Measurements from ENCODE around the gene FAHD2A. TPM values are rescaled to one million over a fixed set of nuclear protein-coding genes. Genes with fewer than 3 reads are reported as not detected.
"Not testable (repeated sequence)": the region's sequence is repeated elsewhere in the genome, so short reads cannot be mapped to it uniquely, and the experiment has no call there.

FAHD2A gene
- total RNA-seq, 2 experiments from 2014 or later: 40.8 to 44.0 TPM

- H3K4me1 Mint-ChIP-seq (ENCODE audit: low read depth); H3K9me3 Mint-ChIP-seq; H3K27me3 Mint-ChIP-seq; DNase-seq; ATAC-seq; H3K27ac Mint-ChIP-seq; CTCF ChIA-PET; intact Hi-C loops (cut with micrococcal nuclease); H3K4me3 Mint-ChIP-seq; POLR2A ChIA-PET; H3K36me3 Mint-ChIP-seq (ENCODE audit: low read depth): not testable (repeated sequence)
Observed at GRCh38 chr2:95442474-95443099, 40.1 kb downstream of the FAHD2A start.

GRCh38 chr2:95445317-95445716 is 42.8 kb downstream of the FAHD2A start:
- DNase-seq; intact Hi-C loops (cut with micrococcal nuclease); H3K36me3 Mint-ChIP-seq (ENCODE audit: low read depth); POLR2A ChIA-PET; H3K9me3 Mint-ChIP-seq; H3K27ac Mint-ChIP-seq; H3K27me3 Mint-ChIP-seq; ATAC-seq; H3K4me3 Mint-ChIP-seq; H3K4me1 Mint-ChIP-seq (ENCODE audit: low read depth); CTCF ChIA-PET: not testable (repeated sequence)

- H3K9me3 Mint-ChIP-seq; H3K27ac Mint-ChIP-seq; H3K4me3 Mint-ChIP-seq; ATAC-seq; intact Hi-C loops (cut with micrococcal nuclease); CTCF ChIA-PET; POLR2A ChIA-PET; H3K4me1 Mint-ChIP-seq (ENCODE audit: low read depth); H3K36me3 Mint-ChIP-seq (ENCODE audit: low read depth); DNase-seq; H3K27me3 Mint-ChIP-seq: not testable (repeated sequence)
Observed at GRCh38 chr2:95463292-95463691, 60.8 kb downstream of the FAHD2A start.

Other genes with a start within 250 kb of the FAHD2A start
- gene ZNF514, start 242.9 kb upstream of the FAHD2A start, total RNA-seq: 10 to 100 TPM; 14.0 to 15.6 TPM
- gene ZNF2, start 236.9 kb upstream of the FAHD2A start, total RNA-seq: 1 to 10 TPM; 5.7 to 6.5 TPM
- gene ZNF892, start 195.2 kb upstream of the FAHD2A start, total RNA-seq: 1 to 10 TPM; 2.9 to 3.3 TPM
- 1 to 10 TPM in 1 of 2 experiments, under 1 TPM in 1; 0.47 to 1.2 TPM for gene PROM2, start 128.3 kb upstream of the FAHD2A start, total RNA-seq
- not detected for gene KCNIP3, start 105.4 kb upstream of the FAHD2A start, total RNA-seq
- not detected for gene TRIM43B, start 82.0 kb downstream of the FAHD2A start, total RNA-seq
- gene TRIM43, start 189.3 kb downstream of the FAHD2A start, total RNA-seq: not detected

Data from activated CD8-positive, alpha-beta T cell treated with anti-CD3 and anti-CD28 coated beads for 36 hours (primary cell).